Measurements from ENCODE around the gene CNTNAP2. TPM values are rescaled to one million over a fixed set of nuclear protein-coding genes. Genes with fewer than 3 reads are reported as not detected.

The CNTNAP2 gene
- total and polyA plus RNA-seq, 2 of the 8 experiments (the other 6 are each of a cell fraction or from before 2014, with no cell fraction given): 27.9 to 71.0 TPM

DNA sequence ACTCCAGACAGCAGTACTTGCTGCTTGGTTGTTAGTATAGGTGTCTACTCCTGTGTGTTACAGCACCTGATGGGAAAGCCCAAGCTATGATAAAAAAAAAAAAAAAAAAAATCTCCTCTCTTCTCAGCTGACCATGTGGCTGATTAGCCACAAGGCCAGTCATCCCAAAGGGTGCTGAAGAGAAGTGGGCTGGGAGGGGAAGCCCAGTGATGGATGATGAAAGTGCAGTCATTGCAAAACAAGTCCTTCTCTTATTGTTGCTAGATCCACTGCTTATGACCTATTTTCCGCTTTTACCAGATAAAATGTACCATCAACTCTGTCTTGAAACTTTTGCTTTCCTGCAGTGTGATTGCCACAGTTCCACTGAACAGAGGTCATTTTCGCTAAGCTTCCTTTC is 1381.5 kb downstream of the CNTNAP2 start:
- 89% methylated on average over 2 of the region's 2 CpGs; no CpG with 5 or more reads in 1 of the 2 experiments for WGBS, 2 experiments (ENCODE audit: extremely low coverage in 1 of 2, insufficient coverage in 1 of 2, insufficient read length in 1 of 2, insufficient replicate concordance in 2 of 2, low coverage in 1 of 2, low lambda C conversion rate in 2 of 2, missing lambda C conversion rate in 1 of 2)
- Histone ChIP-seq H3K9me3 (ENCODE audit: insufficient read depth in 2 of 2, low read depth in 1 of 2, low read length in 1 of 2) (peaks cover 2 to 4% of the 10 kb centered on the region in 2 experiments; a peak in 1 of 4 replicates), H3K79me1 (ENCODE audit: low read depth, low read length) (no peaks in the 10 kb centered on the region), H3K36me3 (ENCODE audit: control insufficient read depth in 2 of 4, insufficient read depth in 4 of 4, low read length in 3 of 4) (no peaks in the 10 kb centered on the region), H2BK15ac (ENCODE audit: low read length) (no peak overlapping the region), H2BK5ac (ENCODE audit: low read depth, low read length) (no peak overlapping the region), H3K23me2 (ENCODE audit: low read depth, low read length) (no peaks in the 10 kb centered on the region), H4K8ac (ENCODE audit: extremely low read depth, insufficient read depth, low read length) (no peak overlapping the region), H3K23ac (ENCODE audit: insufficient read length) (no peak overlapping the region), H4K91ac (replicated peaks; ENCODE audit: insufficient read length, low read length) (no peak overlapping the region), H3K14ac (ENCODE audit: insufficient read length) (no peak overlapping the region), H2BK12ac (ENCODE audit: low read depth, low read length) (no peak overlapping the region), H2BK20ac (ENCODE audit: low read length) (no peak overlapping the region), H4K5ac (ENCODE audit: insufficient read length, low read depth, low read length) (no peak overlapping the region), H2AFZ (ENCODE audit: low read length) (no peak overlapping the region), H3K56ac (replicated peaks; ENCODE audit: insufficient read length, low read depth, low read length) (no peak overlapping the region), H3K9ac (replicated peaks in 1 of 4; ENCODE audit: extremely low read depth in 1 of 4, low read depth in 3 of 4, low read length in 3 of 4) (no peak overlapping the region), H3K18ac (ENCODE audit: extremely low read depth, low read length) (no peak overlapping the region), H4K20me1 (replicated peaks in 1 of 2; ENCODE audit: control insufficient read depth in 1 of 2, insufficient read depth in 2 of 2, low read length in 2 of 2) (no peaks in the 10 kb centered on the region), H2AK5ac (ENCODE audit: low read depth, low read length) (no peak overlapping the region), H3K27ac (ENCODE audit: low read depth, low read length) (no peak overlapping the region), H3K4me2 (ENCODE audit: insufficient read depth in 1 of 2, low read depth in 2 of 2, low read length in 2 of 2) (no peak overlapping the region), H3K79me2 (ENCODE audit: control insufficient read depth in 1 of 2, insufficient read depth in 2 of 2, low read length in 2 of 2) (no peaks in the 10 kb centered on the region), H3K4ac (replicated peaks; ENCODE audit: insufficient read length, low read depth, low read length) (no peak overlapping the region), H2BK120ac (replicated peaks; ENCODE audit: low read depth, low read length) (no peak overlapping the region), H3K27me3 (replicated peaks in 1 of 4; ENCODE audit: control insufficient read depth in 3 of 4, extremely low read depth in 1 of 4, insufficient read depth in 3 of 4, low read length in 3 of 4) (no peaks in the 10 kb centered on the region), H3K4me3 (ENCODE audit: extremely low read depth in 1 of 4, insufficient read depth in 2 of 4, low read depth in 3 of 4, low read length in 4 of 4) (no peak overlapping the region), H3K4me1 (replicated peaks in 1 of 4; ENCODE audit: control insufficient read depth in 3 of 4, insufficient read depth in 4 of 4, low read length in 3 of 4) (no peaks in the 10 kb centered on the region)
- CTCF ChIA-PET (ENCODE audit: partially characterized antibody): interaction anchor here (1.6 kb wide), 1 partner anchor 30 kb away, joined by 5 read pairs; no protein-coding TSS in a partner anchor
- DNase-seq (ENCODE audit: low read depth in 1 of 2, low spot score in 2 of 2) (no peak), FAIRE-seq (no peak)
- POLR2A ChIA-PET (ENCODE audit: partially characterized antibody): interaction anchor here (0.6 kb wide), 1 partner anchor 52 kb away, joined by 3 read pairs; no protein-coding TSS in a partner anchor
- TF ChIP-seq NRF1 (IDR thresholded peaks at IDR 0.05; ENCODE audit: low read depth, low read length) (no peak), SAP30 (IDR thresholded peaks at IDR 0.05; ENCODE audit: insufficient read depth, insufficient replicate concordance, low read length) (no peak)
